Uterus (tissue), 4 donors: ENCODE data around the gene SPTB. TPM values are rescaled to one million over a fixed set of nuclear protein-coding genes. Genes with fewer than 3 reads are reported as not detected.

Experiments
- DNase-seq, 2 donors: peaks; one replicate each; pipeline ENCODE4 v3.0.0-alpha.2; 2019 to 2020
- H3K27ac ChIP-seq, 2 donors: fragments of 200-600 bp; sonication (generic); 1 replicate in 1 of 2; 2 replicates in 1 of 2; pipeline ENCODE4 v1.5.1; 2016 to 2018
- H3K27me3 ChIP-seq, 2 donors: fragments of 200-600 bp; sonication (generic); one replicate each; pipeline ENCODE4 v1.5.1; 2018 to 2019; ENCODE audit warnings: control low read depth in 1 of 2
- H3K36me3 ChIP-seq, 2 donors: fragments of 200-600 bp; sonication (generic); one replicate each; pipeline ENCODE4 v1.5.1; 2019; ENCODE audit warnings: control low read depth in 1 of 2
- H3K4me1 ChIP-seq, 2 donors: fragments of 200-600 bp; sonication (generic); one replicate each; pipeline ENCODE4 v1.5.1; 2018 to 2019; ENCODE audit warnings: control low read depth in 1 of 2
- H3K4me3 ChIP-seq, 2 donors: fragments of 200-600 bp; sonication (generic); 1 replicate in 1 of 2; 2 replicates in 1 of 2; pipeline ENCODE4 v1.5.1; 2018 to 2019; ENCODE audit warnings: mild to moderate bottlenecking in 1 of 2
- H3K9me3 ChIP-seq, 2 donors: fragments of 200-600 bp; sonication (generic); one replicate each; pipeline ENCODE4 v1.5.1; 2019; ENCODE audit warnings: control low read depth in 1 of 2
- POLR2A ChIP-seq, 2 donors: fragments of 450-650 bp; IDR thresholded peaks; one replicate each; pipeline ENCODE4 v1.6.1; 2016; ENCODE audit warnings: antibody characterized with exemption in 2 of 2, mild to moderate bottlenecking in 1 of 2, moderate library complexity in 1 of 2
- intact Hi-C: fragments of 100-400 bp; cut with DNase I; formaldehyde crosslinking; loops from one replicate; pipeline ENCODE4 v1.15.1; 2023; ENCODE audit warnings: low total_unique reads
- total RNA-seq, 4 donors: library from RNA; depleted of rRNA in 3 of 4; stranded (reverse); fragments of >200 nt in 3 of 4; gene quantifications; one replicate each; pipeline versions ENCODE4 v1.1.0 to v1.2.4, GENCODE V29; 2014 to 2023
- TF ChIP-seq, protein P1 (sequence below), 4 experiments: fragments of 200-600 bp in 2 of 4; fragments of 450-650 bp in 2 of 4; sonication (generic) in 2 of 4; IDR thresholded peaks; one replicate each; pipeline ENCODE4 v1.5.1; 2016 to 2019; ENCODE audit warnings: antibody characterized with exemption in 4 of 4, mild to moderate bottlenecking in 2 of 4, moderate library complexity in 1 of 4
- donor health status: DM: yes; HTN: yes; CAD: no.

The SPTB gene
- total RNA-seq, 4 donors from 2014 or later: 1.0 to 5.4 (median 4.6) TPM; not detected in 1

DNA sequence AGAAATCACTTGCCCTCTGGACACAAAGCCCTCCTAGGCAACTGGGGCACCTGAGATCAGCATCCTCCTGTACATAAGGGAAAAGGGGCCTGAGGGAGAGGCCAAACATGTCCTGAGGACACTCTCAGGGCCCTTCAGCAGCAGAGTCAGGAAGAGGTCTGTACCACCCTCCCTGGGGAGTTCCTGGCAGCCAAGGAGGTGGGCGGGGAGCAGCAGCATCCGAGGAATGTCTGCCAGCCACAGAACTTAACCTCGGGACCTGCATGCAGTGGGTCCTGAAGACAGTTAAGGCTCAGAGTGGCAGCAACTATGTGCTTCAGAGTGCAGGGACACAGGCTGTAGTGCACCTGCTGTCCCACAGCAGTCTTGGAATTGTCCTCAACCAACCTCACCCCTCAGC is 62.1 kb downstream of the SPTB start:
- intact Hi-C loops: no loop called here
- no peak overlapping the region for H3K27ac ChIP-seq
- TF ChIP-seq, protein P1, sequence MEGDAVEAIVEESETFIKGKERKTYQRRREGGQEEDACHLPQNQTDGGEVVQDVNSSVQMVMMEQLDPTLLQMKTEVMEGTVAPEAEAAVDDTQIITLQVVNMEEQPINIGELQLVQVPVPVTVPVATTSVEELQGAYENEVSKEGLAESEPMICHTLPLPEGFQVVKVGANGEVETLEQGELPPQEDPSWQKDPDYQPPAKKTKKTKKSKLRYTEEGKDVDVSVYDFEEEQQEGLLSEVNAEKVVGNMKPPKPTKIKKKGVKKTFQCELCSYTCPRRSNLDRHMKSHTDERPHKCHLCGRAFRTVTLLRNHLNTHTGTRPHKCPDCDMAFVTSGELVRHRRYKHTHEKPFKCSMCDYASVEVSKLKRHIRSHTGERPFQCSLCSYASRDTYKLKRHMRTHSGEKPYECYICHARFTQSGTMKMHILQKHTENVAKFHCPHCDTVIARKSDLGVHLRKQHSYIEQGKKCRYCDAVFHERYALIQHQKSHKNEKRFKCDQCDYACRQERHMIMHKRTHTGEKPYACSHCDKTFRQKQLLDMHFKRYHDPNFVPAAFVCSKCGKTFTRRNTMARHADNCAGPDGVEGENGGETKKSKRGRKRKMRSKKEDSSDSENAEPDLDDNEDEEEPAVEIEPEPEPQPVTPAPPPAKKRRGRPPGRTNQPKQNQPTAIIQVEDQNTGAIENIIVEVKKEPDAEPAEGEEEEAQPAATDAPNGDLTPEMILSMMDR (IDR thresholded peaks at IDR 0.05): no peak
- no peak for TF ChIP-seq POLR2A (IDR thresholded peaks at IDR 0.05)
- no peaks in the 10 kb centered on the region for H3K36me3 ChIP-seq
- no peaks in the 10 kb centered on the region for H3K4me1 ChIP-seq
- H3K4me3 ChIP-seq: no peak overlapping the region
- H3K27me3 ChIP-seq: no peaks in the 10 kb centered on the region
- no peaks in the 10 kb centered on the region for H3K9me3 ChIP-seq
- no peak for DNase-seq

DNA sequence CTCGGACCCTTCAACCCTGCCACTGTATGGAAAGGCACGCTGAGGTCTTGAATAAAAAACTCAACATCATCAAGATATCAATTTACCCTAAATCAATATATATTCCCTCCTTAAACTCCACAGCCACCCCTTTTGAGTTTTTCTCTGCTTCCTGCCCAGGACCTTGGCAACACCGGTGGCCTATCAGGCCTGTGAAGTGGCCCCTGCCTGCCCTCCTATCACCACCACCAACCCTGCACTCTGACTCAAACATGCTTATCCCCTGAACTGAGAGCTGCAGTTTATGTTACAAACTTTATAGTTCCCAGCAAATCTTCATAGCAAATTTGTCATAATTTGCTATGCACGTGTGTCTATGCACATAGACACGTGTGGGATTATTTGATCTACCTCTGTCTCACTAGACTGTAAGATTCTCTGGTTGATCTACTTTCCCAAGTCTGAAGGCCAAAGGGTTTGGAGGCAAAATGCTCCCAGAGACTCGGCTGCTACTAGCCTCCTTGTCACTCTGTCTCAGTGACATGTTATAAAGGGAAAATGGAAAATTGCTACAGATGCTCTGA is 63.4 kb downstream of the SPTB start:
- Histone ChIP-seq H3K9me3 (no peaks in the 10 kb centered on the region), H3K27me3 (no peaks in the 10 kb centered on the region), H3K4me1 (no peaks in the 10 kb centered on the region), H3K36me3 (no peaks in the 10 kb centered on the region), H3K4me3 (no peak overlapping the region), H3K27ac (no peak overlapping the region)
- intact Hi-C loops: no loop called here
- no peak for DNase-seq
- no peak for TF ChIP-seq POLR2A (IDR thresholded peaks at IDR 0.05)
- TF ChIP-seq, protein P1 (IDR thresholded peaks at IDR 0.05): no peak

DNA sequence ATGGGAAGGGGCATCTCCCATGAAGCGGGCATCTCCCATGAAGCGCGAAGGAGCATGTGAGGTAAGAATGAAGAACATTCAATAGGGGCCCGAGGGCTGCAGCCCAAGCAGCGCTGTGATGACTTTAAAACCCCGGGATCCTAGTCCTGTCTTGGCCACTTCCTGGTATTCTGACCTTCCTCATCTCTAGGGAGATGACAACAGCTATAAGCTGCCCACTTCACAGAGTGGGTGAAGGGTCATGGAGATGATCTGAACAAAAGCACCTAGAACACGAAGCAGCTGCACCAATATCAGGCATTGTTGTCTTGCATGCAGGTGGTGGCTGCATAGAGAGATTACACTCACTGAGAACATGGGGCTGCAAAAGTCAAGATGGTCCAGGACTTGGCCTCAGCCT is 64.5 kb downstream of the SPTB start:
- Histone ChIP-seq H3K36me3 (no peaks in the 10 kb centered on the region), H3K27ac (no peak overlapping the region), H3K4me3 (no peak overlapping the region), H3K27me3 (no peaks in the 10 kb centered on the region), H3K9me3 (no peaks in the 10 kb centered on the region), H3K4me1 (no peaks in the 10 kb centered on the region)
- intact Hi-C loops: no loop called here
- DNase-seq: no peak
- TF ChIP-seq, protein P1 (IDR thresholded peaks at IDR 0.05): no peak

DNA sequence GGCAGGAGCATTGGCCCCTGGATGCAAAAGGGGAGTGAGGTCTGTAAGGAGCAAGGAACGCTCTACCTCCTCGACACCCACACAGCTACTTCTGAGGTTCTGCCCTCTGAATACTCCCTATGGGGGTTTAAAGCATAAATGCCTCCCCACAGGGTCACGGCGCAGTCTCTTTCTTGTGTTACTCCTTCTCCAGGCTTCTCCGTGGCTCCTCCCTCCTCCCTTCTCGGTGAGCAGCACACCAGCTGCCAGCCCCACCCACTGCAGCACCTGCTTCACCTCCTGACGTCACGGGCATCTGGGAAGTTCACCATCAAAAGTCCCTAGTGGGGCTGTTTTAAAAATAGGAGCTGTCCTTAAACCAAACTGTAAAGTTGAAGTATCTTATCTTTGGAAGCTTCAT is 67.3 kb downstream of the SPTB start:
- TF ChIP-seq POLR2A (IDR thresholded peaks at IDR 0.05): no peak
- TF ChIP-seq, protein P1 (IDR thresholded peaks at IDR 0.05): no peak
- intact Hi-C loops: no loop called here
- no peak overlapping the region for H3K27ac ChIP-seq

DNA sequence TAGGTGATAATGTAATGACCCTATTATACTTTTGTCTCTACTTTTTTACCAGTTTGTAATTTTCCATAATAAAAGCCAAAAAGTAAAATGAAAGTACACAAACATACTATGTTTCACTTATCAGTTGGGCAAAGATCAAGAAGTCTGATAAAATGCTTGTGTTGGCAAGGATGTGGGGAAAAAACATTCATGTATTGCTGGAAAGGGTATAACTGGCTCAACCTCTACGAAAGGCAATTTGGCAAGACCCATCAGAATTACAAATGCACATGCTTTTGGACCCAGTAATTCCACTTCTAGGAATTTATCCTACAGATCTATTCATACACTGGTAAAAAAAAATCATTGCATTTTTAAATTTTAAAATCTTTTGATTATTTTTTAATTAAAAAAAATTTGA is 68.0 kb downstream of the SPTB start:
- H3K4me3 ChIP-seq: no peak overlapping the region
- intact Hi-C loops: no loop called here
- H3K9me3 ChIP-seq: no peaks in the 10 kb centered on the region
- H3K27me3 ChIP-seq: no peaks in the 10 kb centered on the region
- no peak for TF ChIP-seq POLR2A (IDR thresholded peaks at IDR 0.05)
- TF ChIP-seq, protein P1 (IDR thresholded peaks at IDR 0.05): no peak
- H3K27ac ChIP-seq: no peak overlapping the region
- no peak for DNase-seq
- H3K36me3 ChIP-seq: no peaks in the 10 kb centered on the region
- no peaks in the 10 kb centered on the region for H3K4me1 ChIP-seq

More for the DNA sequence above, 67.3 kb downstream of the SPTB start:
- no peak overlapping the region for H3K4me3 ChIP-seq
- no peaks in the 10 kb centered on the region for H3K9me3 ChIP-seq
- no peaks in the 10 kb centered on the region for H3K36me3 ChIP-seq
- H3K27me3 ChIP-seq: no peaks in the 10 kb centered on the region
- DNase-seq: no peak
- no peaks in the 10 kb centered on the region for H3K4me1 ChIP-seq
